Ascending aorta (tissue), 2 donors: ENCODE measurements around the gene TTC22. TPM values are rescaled to one million over a fixed set of nuclear protein-coding genes. Genes with fewer than 3 reads are reported as not detected.

Source experiments
- DNase-seq, 2 donors: peaks; one replicate each; pipeline ENCODE4 v3.0.0-alpha.2; 2019; ENCODE audit warnings: low spot score in 2 of 2
- H3K27ac ChIP-seq, 2 donors: fragments of 200-600 bp; sonication (generic); one replicate each; pipeline ENCODE4 v1.5.1; 2016 to 2017; ENCODE audit warnings: mild to moderate bottlenecking in 1 of 2
- H3K27me3 ChIP-seq: fragments of 200-600 bp; sonication (generic); one replicate; pipeline ENCODE4 v1.5.1; 2017
- H3K36me3 ChIP-seq, 2 donors: fragments of 200-600 bp; sonication (generic); one replicate each; pipeline ENCODE4 v1.5.1; 2016
- H3K4me1 ChIP-seq, 2 donors: fragments of 200-600 bp; sonication (generic); one replicate each; pipeline ENCODE4 v1.5.1; 2016 to 2017; ENCODE audit warnings: mild to moderate bottlenecking in 1 of 2
- H3K4me3 ChIP-seq, 2 donors: fragments of 200-600 bp; sonication (generic); one replicate each; pipeline ENCODE4 v1.5.1; 2016 to 2017; ENCODE audit warnings: mild to moderate bottlenecking in 1 of 2
- H3K9me3 ChIP-seq, 2 donors: fragments of 200-600 bp; sonication (generic); one replicate each; pipeline ENCODE4 v1.5.1; 2016
- CTCF ChIP-seq, 3 experiments: fragments of 200-600 bp in 2 of 3; fragments of 450-650 bp in 1 of 3; sonication (generic) in 2 of 3; IDR thresholded peaks; one replicate each; pipeline ENCODE4 v1.5.1; 2016 to 2019; ENCODE audit warnings: antibody characterized with exemption in 3 of 3, mild to moderate bottlenecking in 1 of 3, moderate library complexity in 1 of 3
- intact Hi-C: fragments of 100-400 bp; cut with DNase I; formaldehyde crosslinking; loops from one replicate; pipeline ENCODE4 v1.15.1; 2023
- total RNA-seq: library from RNA; depleted of rRNA; stranded (reverse); fragments of >200 nt; gene quantifications from one replicate; pipeline ENCODE4 v1.1.0, GENCODE V29; 2016

The TTC22 gene
- total RNA-seq, 1 donor from 2014 or later, result not detected

DNA sequence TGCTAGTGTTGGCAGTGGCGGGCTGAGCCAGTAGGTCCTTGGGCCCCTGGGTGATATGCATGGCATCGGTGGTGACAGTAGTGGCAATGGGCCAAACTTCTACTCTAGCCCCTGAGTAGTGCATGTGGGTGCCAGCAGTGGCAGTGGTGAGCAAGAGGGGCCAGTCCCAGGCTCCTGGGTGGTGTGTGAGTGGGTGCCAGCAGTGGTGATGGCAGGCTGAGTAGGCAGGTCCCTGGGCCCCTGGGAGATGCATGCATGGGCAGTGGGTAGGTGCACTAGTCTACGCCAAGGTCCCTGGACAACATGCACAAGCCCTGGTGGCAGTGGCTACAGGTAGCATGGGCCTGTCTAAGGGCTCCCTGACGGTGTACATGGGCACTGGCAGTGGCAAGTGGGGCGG, 24.6 kb upstream of the TTC22 start:
- peak in 1 of 2 donors; percentile 38 for DNase-seq
- Histone ChIP-seq H3K27me3 (no peaks in the 10 kb centered on the region), H3K4me3 (no peak overlapping the region), H3K4me1 (no peaks in the 10 kb centered on the region), H3K9me3 (peaks cover 16 to 30% of the 10 kb centered on the region in 2 donors), H3K36me3 (no peaks in the 10 kb centered on the region), H3K27ac (no peak overlapping the region)
- intact Hi-C loops, result no loop called here
- TF ChIP-seq CTCF (IDR thresholded peaks at IDR 0.05), result no peak

DNA sequence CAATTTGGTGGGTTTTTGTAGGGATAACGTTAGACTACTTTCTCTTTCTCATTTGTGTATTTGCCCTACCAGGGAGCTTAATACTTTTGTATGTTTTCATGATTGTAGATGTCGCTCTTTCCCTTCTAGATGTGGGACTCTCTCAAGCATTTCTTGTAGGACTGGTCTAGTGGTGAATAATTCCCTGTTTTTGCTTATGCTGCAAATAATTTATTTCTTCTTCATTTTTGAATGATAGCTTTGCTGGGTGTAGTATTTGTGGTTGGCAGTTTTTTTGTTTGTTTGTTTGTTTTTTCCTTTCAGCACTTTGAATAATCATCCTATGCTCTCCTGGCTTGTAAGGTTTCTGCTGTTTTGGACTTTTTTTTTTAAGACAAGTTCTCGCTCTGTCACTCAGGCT, 22.5 kb upstream of the TTC22 start:
- no peaks in the 10 kb centered on the region for H3K36me3 ChIP-seq
- no peaks in the 10 kb centered on the region for H3K27me3 ChIP-seq
- H3K27ac ChIP-seq, result no peak overlapping the region
- H3K4me1 ChIP-seq, result no peaks in the 10 kb centered on the region
- no peak overlapping the region for H3K4me3 ChIP-seq
- DNase-seq, result no peak
- no peak for TF ChIP-seq CTCF (IDR thresholded peaks at IDR 0.05)
- intact Hi-C loops, result no loop called here
- peaks cover 16 to 23% of the 10 kb centered on the region in 2 donors for H3K9me3 ChIP-seq

DNA sequence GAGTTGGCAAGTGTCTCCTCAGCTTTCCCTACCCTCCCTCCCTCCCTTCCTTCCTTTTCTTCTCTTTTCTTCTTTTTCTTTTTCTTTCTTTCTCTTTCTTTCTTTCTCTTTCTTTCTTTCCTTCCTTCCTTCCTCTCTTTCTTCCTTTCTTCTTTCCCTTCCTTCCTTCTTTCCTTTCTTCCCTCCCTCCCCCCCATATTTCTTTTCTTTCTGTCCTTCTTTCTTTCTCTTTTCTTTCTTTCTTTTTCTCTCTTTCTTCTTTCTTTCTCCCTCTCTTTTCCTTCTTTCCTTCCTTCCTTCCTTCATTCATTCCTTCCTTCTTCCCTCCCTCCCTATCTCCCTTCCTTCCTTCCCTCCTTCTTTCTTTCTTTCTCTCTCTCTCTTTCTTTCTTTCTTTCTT, 18.6 kb upstream of the TTC22 start:
- intact Hi-C loops, result no loop called here
- no peak for DNase-seq
- Histone ChIP-seq H3K27me3 (no peaks in the 10 kb centered on the region), H3K9me3 (peaks cover 10 to 17% of the 10 kb centered on the region in 2 donors), H3K4me1 (no peaks in the 10 kb centered on the region), H3K27ac (no peak overlapping the region), H3K36me3 (no peaks in the 10 kb centered on the region), H3K4me3 (no peak overlapping the region)
- TF ChIP-seq CTCF (IDR thresholded peaks at IDR 0.05), result no peak

GRCh38 chr1:54819195-54819536, 18.0 kb upstream of the TTC22 start:
- no peak for TF ChIP-seq CTCF (IDR thresholded peaks at IDR 0.05)
- intact Hi-C loops, result no loop called here

DNA sequence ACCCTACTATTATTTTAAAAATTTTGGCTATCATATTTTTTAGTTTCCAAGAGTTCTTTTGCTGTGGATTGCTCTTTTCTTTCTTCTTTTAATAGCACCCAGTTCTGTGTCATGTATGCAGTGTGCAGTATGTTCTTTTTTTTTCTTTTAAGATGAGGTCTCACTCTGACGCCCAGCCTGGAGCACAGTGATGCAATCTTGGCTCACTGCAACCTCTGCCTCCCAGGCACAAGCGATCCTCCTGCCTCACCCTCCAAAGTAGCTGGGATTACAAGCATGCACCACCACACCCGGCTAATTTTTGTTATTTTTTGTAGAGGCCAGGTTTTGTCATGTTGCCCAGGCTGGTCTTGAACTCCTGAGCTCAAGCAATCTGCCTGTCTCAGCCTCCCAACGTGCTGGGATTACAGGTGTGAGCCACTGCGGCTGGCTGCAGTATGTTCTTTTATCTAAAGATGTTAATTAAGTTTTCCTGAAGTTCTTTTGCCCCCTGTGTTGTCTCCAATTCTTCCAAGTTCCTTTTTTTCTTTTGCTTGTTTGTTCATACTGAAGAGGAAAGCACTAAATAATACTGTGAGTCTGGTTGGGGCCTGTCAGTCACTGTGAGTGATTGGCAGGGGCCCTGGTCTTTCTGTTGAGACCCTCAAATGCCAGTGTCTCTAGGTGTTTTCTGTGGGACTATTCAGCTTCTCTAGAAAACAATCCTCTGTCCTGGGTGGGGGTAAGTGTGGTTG, 17.5 kb upstream of the TTC22 start:
- no peak for TF ChIP-seq CTCF (IDR thresholded peaks at IDR 0.05)
- H3K4me1 ChIP-seq, result no peaks in the 10 kb centered on the region
- intact Hi-C loops, result no loop called here

More at GRCh38 chr1:54819195-54819536, 18.0 kb upstream of the TTC22 start:
- no peak for DNase-seq
- no peak overlapping the region for H3K4me3 ChIP-seq
- H3K27me3 ChIP-seq, result no peaks in the 10 kb centered on the region
- H3K36me3 ChIP-seq, result no peaks in the 10 kb centered on the region
- H3K4me1 ChIP-seq, result no peaks in the 10 kb centered on the region
- peaks cover 6 to 11% of the 10 kb centered on the region in 2 donors for H3K9me3 ChIP-seq
- no peak overlapping the region for H3K27ac ChIP-seq

More for the DNA sequence above, 17.5 kb upstream of the TTC22 start:
- Histone ChIP-seq H3K36me3 (no peaks in the 10 kb centered on the region), H3K9me3 (peaks cover under 1 to 8% of the 10 kb centered on the region in 2 donors), H3K4me3 (no peak overlapping the region), H3K27me3 (no peaks in the 10 kb centered on the region), H3K27ac (no peak overlapping the region)
- no peak for DNase-seq
